Stimulated activated CD8-positive, alpha-beta memory T cell treated with anti-CD3 and anti-CD28 coated beads, Interleukin-2, amount 100 ng/mL, for 48 hours (primary cell): ENCODE results near the gene LSM3.
A peak's percentile ranks its signal among the peaks of the same experiment; 100 is the strongest.

Experiments used
- DNase-seq, 2 donors: peaks; one replicate each; pipeline ENCODE4 v3.0.0-alpha.2; 2020; ENCODE audit warnings: low read depth in 2 of 2

The LSM3 gene

GRCh38 chr3:14178247-14179113, at the start of gene LSM3, which contains the start of gene XPC:
TSS of gene LSM3 (plus strand) at chr3:14178817. CDS start at chr3:14178861, 44 bp downstream.
TSS of gene XPC (minus strand) at chr3:14178601. CDS start at chr3:14178568, 33 bp downstream.
- DNase-seq = peak; percentile 94 to 95

GRCh38 chr3:14129296-14129695, 49.3 kb upstream of the LSM3 start:
- no peak for DNase-seq

DNA sequence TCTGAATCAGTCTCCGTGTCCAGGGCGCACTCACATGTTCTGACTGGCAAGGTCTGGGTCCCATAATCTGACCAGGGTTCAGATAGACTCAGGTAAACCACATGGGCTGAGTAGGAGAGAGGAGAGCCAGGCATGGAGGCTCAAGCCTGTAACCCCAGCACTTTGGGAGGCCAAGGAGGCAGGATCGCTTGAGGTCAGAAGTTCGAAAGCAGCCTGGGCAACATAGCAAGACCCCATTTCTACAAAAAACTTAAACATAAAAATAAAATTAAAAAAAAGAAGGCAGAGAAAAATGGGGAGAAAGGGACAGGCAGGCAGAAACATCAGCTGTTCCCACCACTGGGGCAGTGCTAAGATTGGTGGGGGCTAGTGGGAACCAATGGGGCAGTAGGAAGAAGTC, 48.4 kb upstream of the LSM3 start:
- DNase-seq = no peak

DNA sequence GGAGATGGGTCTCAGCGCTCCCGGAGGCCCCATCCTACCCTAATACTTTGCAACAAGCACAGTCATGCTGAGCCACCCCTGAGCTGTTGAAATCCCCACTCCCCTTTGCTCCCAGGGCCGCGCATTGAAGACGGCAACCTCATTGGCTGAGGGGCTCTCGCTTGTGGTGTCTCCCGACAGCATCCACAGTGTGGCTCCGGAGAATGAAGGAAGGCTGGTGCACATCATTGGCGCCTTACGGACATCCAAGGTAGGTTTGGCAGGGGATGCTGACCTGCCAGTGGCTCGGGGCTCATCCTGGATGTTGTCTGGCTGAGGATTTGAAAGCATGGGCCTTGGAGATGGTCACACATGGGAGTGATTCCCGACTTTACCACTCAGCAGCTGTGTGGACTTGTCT, 47.9 kb upstream of the LSM3 start:
- no peak for DNase-seq

- no peak for DNase-seq
Observed at GRCh38 chr3:14131134-14131533, 47.5 kb upstream of the LSM3 start.

GRCh38 chr3:14132120-14132519, 46.5 kb upstream of the LSM3 start:
- no peak for DNase-seq

GRCh38 chr3:14132689-14133088, 45.9 kb upstream of the LSM3 start:
- DNase-seq = no peak

DNA sequence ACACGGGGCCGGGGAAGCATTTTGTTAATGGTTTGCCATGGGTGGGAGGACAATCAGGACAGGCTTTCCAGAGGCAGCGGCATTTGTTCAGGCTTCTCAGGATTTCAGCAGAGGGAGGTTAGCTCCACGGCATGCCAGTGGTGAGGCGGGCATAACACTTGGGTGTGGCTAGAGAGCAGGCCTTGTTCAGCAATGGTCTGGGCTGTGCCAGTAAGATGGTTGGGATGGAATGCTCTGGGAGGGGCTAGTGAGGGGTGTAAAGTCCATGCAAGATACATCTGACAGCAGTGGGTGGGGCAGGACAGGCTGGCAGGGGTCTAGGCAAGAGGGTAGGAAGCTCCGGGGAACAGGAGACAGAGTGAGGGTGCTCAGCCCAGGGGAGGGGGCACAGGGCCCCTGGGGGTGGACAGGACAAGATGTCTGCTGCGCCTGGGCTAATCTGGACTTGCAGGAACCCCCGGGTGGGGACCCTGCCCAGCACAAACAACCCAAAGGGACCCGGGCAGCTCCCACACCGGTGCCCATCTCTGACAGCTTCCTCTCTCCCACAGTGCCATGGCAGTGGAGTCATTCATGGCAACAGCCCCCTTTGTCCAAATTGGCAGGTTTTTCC, 45.3 kb upstream of the LSM3 start:
- no peak for DNase-seq

- no peak for DNase-seq
Observed at GRCh38 chr3:14133876-14134275, 44.7 kb upstream of the LSM3 start.

GRCh38 chr3:14134291-14134690, 44.3 kb upstream of the LSM3 start:
- DNase-seq = no peak

DNA sequence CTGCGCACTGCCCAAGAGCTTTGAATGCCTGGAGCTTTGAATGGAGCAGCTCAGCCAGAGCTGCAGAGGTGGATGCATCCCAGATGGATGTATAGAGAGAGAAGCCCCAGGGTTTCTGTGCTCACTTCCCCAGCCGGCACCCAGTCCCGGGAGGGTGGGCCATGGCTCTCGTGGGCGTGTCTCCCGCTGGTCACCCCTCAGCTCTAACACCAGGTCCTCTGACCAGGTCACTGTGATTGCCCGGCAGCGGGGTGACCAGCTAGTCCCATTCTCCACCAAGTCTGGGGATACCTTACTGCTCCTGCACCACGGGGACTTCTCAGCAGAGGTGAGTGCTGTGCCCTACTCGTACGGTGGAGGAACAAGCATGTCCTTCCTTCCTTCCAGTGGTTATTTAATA, 43.0 kb upstream of the LSM3 start:
- DNase-seq = no peak

DNA sequence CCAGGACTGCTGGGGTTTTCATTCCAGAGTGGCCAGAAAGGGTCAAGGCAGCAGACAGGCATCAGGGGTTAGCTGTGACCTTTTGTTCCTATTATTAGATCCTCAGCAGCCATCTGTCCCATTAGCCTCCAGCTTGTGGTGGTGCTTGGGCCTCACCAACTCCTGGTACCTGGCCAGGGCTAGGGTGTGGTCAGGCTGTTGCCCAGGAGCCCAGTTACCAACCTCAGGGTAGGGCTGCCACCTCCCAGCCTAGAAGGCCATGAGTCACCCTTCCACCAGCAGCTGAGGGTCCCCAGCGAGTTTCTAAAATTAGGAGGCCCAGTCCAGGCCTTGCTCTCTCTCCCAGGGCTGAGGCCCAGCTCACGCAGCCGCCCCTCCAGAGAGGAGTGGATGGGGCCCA, 41.6 kb upstream of the LSM3 start:
- no peak for DNase-seq

- no peak for DNase-seq
Observed at GRCh38 chr3:14137445-14137844, 41.2 kb upstream of the LSM3 start.

DNA sequence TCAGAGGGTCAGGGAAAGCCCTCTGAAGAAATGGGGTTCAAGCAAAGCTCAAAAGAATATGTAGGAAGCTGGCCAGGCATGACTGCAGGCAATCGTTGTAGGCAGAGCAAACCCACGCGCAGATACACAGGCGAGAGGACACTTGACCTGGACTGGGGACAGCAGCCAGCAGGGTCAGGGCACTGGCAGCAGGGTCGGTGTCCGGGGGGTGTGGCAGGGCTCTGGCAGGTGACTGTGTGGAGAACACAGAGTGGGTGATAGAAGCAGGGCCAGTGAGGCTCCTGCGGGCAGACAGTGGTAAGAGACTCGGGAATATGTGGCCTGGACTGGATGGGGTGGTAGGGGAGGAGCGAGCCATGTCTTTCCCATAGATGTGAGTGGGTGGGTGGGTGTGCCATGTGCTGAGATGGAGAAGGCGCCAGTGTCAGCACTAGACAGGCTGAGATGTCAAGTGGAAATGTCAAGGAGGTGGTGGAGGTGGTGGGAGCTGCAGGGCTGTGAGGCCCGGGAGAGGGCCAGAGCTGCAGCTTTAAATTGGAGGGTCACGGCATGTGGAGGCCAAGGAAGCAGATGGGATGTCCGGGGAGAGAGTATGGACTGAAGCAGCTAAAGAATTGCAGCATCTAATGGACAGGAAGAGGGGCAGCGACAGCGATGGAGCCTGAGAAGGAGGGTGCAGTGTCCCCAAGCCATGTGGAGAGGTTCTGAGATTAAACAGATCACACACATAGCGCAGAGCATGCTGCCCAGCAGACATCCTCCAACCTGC, 40.3 kb upstream of the LSM3 start:
- DNase-seq = no peak

DNA sequence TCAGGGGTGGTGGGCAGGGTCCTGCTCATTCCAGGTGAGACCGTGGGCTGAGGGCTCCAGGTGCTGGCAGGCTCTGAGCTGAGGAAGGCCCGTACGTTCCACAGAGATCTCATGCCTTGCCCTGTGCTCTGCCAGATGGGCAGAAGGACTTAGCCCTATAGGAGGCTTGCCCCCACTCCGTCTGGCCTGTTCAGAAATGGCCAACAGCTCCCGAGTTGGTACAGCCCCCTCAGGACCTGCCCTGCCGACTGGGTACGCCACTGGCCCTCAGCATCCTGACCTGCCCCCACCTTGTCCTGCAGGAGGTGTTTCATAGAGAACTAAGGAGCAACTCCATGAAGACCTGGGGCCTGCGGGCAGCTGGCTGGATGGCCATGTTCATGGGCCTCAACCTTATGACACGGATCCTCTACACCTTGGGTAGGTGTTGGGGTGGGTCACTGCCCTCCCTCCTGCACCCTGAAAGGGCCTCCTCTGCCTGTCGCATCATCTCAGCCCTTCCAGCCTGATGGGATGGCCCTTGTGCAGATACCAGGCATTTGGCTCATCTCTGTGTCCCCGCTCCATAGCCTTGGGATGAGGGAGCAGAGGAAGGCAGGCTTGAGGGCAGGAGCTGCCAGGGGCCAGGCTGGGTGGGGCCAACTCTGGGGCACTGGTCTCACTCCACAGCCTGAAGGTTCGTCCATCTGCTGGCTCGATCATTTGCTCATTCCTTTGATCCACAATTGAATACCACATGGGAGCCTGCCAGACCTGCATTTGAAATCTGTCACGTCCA, 39.5 kb upstream of the LSM3 start:
- no peak for DNase-seq

GRCh38 chr3:14139771-14140170, 38.8 kb upstream of the LSM3 start:
- DNase-seq = no peak

- no peak for DNase-seq
Observed at GRCh38 chr3:14140668-14141067, 37.9 kb upstream of the LSM3 start.

DNA sequence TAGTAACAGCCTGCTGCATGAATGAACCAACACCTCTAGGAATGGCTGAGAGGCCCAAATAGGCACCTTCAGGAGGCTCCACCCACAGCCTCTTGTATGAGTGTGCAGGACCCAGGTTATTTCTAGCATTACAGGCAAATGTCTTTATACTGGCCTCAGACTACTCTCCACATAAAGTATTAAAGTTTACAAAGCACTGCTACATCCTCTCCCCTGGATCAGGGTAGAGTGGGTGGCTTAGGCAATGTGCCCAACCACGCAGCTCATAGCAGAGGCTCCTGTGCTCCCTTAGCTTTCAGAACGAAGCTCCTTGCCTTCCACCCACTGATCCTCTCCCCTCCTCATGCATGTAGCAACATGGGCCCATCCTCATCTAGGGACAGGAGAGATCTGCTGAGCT, 37.5 kb upstream of the LSM3 start:
- no peak for DNase-seq

GRCh38 chr3:14141602-14142341, 36.8 kb upstream of the LSM3 start:
- no peak for DNase-seq

GRCh38 chr3:14142567-14143270, 35.9 kb upstream of the LSM3 start:
- DNase-seq = peak in 1 of 2 donors; percentile 17
